HG02678 (cell line): ENCODE results near the gene ATXN2L.
"Not testable (repeated sequence)": the region's sequence is repeated elsewhere in the genome, so short reads cannot be mapped to it uniquely, and the experiment has no call there.

Experiments
- ATAC-seq: cut with Tn5 transposase; IDR thresholded peaks from one replicate; pipeline ENCODE4 v1.9.1; 2021; ENCODE audit warnings: mild to moderate bottlenecking, moderate library complexity; ENCODE audit not compliant: unreplicated experiment

The ATXN2L gene

DNA sequence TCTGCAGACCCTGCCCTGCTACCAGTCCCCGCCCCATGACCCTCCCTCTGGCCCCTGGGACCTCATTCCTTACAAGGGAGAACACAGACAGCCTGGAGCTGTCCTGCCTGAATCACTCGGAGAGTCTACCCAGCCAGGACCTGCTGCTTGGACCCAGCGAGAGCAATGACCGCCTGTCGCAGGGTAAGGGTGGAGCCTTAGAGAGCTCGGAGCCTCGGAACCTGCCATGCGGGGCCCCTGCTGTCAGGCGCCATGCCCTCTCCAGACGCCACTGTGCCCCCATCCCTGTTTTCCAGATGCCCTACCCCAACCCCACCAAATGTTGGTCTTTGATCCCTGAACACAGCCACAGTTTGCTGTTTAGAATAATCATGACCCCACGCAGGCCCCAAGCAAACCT lies 46.4 kb downstream of the ATXN2L start:
- no peak for ATAC-seq

DNA sequence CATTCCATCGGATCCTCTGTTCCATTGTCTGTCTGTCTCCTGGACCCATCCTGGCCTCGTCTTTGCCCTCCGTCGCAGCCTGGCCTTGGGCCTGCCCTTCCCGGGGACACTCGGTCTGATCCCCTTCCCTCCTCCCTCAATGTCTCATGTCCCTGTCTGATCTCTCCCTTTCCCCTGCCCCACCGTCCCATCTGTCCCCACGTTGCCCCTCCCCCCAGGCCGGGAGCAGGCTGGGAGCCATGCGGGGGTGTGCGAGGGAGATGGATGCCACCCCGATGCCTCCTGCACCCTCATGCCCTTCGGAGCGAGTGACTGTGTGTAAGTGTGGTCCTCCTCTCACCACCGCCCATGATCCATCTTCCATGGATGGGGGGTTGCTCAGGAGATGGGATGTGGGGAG lies 50.2 kb downstream of the ATXN2L start:
- ATAC-seq: no peak

DNA sequence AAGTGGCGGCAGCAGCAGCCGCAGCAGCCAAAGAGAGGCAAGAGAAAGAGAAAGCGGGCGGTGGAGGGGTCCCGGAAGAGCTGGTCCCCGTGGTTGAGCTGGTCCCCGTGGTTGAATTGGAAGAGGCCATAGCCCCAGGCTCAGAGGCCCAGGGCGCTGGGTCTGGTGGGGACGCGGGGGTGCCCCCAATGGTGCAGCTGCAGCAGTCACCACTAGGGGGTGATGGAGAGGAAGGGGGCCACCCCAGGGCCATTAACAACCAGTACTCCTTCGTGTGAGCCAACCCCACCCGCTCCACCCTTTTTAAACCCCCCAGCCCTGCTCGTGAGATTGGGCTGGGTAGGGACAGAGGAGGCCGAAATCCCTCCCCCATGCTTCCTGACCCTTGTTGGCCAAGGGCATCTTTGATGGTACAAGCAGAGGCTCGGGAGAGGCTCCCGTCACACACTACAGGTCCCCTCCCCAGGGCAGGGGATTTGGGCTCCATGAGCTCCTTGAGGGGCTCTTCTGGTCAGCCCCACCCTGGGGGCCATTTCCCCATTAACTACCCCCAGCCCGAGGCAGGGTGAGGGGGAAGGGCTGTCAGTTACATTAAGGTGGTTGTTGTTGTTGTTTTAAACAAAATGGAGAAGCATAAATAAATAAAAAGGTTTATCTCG lies 50.9 kb downstream of the ATXN2L start:
- ATAC-seq: no peak

DNA sequence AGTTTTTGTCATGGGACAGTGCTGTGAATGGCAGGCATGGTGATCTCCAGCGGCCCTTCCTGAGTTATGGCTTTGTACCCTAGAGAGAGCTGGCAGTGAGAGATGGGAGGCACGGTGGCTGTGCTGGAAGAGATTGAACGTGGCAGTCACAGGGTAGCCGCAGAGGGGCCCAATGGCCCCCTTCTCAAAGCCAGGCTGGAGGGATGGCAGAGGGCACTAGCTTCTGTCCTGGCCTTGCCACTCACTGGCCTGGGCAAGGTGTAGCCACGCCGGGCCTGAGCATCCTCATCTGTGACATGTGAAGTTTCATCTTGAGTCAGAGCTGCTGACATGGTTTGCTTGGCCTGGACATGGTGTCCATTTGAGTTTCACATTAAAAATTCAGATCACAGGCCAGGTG lies 51.6 kb downstream of the ATXN2L start:
- ATAC-seq: no peak

DNA sequence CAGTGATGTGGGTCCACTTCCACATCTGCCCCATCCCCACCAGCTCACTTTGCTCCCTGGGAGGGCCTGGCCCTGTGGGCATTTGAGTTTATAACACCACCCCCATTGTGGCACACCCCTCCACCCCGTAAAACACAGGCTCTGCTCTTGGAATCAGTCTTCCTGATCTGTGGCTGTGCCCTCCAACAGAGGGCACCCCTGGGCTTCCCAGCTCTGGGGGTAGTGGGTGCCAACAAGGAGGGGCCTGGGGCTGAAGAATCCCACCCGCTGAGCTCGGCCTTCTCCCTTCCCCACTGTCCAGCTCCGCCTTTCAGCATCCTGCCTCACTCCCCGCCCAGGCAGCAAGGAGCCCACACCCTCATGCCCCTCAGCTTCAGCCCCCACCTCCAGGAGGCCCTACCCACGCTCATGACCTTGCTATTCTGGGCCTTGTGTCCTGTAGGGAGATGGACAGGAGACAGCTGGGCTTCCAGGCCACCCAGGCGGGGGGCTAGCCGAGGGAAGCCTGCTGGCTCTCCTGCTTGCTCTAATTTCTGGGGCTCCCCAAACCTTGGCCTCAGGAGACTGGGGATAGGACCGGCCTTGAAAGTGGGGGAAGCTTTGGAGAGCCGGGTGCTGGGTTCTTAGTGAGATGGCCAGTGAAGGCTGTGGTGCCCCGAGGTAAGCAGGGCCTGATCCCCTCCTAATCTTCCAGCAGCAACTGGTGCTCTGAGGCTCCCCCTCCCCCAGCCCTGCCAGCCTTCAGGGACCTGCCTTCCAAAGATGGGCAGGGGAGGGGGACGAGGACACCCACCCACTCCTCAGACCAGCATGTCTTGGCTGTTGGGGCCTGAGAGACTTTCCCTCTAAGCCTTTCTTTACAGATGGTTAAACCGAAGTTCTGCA lies 52.6 kb downstream of the ATXN2L start:
- no peak for ATAC-seq

DNA sequence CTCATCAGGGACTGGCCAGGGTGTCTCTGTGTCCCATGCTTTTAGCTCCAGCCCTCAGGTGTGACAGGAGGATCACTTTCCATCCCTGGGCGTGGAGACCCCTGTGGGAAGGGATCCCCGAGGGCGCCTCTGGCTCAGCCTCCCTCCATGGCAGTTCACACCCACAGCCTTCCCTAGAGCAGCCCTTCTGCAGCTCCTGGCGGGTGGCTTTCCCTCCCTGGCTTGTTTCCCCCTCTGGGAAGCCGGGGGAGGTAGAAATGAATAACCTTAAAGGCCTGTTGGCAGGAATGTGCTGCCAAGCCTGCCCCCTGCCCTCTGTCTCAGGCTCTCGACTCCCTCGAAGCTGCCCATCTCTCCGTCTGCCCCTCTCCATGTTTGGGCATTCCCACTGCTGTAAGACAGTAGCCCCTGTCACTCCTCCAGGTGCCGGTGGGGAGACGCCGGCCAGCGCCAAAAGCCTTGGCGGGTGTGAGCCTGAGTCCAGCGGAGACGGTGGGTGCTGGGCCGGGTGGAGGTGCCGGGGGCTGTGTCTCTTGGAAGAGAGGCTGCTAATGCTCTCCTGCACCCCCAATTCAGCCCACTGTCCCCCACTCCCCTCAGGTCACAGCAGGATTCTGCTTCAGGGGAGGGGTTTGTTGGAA lies 53.3 kb downstream of the ATXN2L start:
- ATAC-seq: no peak

DNA sequence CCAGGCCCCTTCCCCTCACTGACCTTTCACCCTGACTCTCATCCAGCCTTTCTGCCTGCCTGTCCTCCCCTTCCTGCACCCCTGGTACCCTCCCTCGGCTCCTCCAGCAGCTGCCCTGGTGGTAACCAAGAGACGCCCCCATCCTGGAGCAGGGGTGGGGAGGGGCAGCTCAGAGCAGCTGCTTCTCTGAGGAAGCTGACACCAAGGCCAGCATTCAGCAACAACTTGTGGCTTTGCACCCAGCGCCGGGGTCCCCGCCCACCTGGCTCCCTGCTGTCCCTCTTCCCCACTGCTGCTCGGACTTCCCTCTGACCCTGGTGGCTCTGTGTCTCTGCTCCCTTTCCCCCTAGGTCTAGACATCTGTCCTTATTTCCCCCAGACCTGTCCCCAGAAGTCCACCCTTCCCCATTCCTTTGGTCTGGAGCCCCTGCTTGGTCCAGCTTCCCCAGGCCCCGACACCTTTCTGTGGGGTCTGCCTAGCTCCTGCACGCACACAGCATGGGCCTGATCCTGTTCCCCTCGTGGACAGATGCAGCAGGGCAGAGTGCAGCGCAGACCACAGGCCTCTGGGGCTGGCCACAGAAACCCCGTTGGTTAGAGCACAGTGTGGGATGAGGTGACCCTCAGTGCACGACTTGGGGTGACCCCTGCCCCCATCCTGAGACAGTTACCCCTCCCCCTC lies 54.3 kb downstream of the ATXN2L start:
- no peak for ATAC-seq

DNA sequence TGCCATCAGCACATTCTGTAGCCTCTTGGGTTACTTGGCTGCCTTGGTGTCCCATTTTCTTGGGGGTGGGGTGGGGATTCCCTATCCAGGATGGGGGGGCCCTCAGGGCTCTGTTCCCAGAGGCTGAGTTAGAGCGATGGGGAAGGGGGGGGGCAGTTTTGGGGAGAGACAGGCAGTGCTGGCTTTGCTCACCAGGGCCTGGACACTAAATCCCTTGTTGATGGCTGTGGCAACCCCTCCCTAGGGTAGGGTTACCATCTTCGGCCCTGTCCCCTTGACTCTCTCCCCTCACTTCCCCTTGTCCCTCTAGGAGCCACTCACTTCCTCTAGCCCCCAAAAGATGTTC lies 54.8 kb downstream of the ATXN2L start:
- no peak for ATAC-seq

DNA sequence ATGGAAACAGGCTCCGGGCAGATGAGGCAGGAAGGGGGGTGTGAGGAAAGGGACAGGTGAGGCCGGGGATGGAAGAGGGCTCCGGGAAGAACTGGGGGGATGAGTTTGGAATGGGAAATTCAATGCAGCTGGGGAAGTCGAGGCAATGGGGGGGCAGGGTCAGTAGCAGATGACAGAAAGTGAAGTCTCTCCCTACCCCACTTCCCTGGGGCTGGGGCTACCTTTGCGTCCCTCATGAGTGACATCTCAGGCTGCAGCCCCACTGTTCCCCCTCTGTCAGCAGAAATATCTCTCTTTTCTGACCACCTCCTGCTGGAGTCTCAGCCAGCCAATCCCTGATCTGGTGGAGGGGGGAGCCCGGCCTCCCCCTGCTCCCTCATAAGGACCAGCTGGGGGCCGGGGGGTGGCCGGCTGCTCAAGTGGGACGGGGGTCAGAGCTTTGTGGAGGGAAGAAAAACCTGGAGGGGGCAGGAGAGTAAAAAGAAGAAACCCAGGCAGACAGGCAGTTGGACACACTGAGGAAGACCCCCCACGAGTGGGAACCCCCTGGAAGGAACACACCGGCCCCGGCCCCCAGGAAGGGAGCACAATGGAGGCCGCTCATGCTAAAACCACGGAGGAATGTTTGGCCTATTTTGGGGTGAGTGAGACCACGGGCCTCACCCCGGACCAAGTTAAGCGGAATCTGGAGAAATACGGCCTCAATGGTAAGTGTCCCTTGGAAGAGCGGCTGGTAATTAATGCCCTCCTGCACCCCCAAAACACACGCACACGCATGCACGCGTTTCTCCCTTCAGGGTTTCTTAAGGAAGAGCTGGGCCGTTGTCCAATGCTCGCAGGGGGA lies 55.5 kb downstream of the ATXN2L start, which contains the start of gene ATP2A1:
Gene ATP2A1, plus strand, starts transcription at position 406 of the 844 bp plus-strand sequence. Its CDS starts 184 bp downstream, at position 590.
- no peak for ATAC-seq

DNA sequence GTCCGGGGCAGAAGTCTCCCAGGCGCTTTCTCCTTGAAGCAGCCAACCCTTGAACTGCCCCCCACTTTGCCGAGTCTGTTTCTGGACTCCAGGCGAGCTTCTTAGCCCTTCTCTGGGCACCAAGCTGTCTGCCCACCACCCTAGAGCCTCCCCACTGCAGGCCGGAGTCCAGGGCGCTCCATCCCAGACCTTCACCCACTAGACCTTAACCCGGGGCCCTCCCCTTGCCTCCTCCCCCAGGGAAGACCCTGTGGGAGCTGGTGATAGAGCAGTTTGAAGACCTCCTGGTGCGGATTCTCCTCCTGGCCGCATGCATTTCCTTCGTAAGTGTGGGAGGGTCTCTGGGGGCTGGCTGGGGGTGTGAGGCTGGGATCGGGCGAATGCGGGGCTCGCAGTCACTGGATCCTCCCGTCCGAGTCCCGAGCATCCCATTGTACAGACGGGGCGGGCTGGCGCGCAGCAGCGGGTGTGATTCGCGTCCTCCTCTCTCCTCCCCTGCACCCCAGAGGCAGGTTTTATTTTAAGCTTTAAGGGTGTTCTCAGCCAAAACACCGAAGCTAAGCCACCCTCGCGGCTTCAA lies 56.6 kb downstream of the ATXN2L start:
- peak; percentile 34 for ATAC-seq

DNA sequence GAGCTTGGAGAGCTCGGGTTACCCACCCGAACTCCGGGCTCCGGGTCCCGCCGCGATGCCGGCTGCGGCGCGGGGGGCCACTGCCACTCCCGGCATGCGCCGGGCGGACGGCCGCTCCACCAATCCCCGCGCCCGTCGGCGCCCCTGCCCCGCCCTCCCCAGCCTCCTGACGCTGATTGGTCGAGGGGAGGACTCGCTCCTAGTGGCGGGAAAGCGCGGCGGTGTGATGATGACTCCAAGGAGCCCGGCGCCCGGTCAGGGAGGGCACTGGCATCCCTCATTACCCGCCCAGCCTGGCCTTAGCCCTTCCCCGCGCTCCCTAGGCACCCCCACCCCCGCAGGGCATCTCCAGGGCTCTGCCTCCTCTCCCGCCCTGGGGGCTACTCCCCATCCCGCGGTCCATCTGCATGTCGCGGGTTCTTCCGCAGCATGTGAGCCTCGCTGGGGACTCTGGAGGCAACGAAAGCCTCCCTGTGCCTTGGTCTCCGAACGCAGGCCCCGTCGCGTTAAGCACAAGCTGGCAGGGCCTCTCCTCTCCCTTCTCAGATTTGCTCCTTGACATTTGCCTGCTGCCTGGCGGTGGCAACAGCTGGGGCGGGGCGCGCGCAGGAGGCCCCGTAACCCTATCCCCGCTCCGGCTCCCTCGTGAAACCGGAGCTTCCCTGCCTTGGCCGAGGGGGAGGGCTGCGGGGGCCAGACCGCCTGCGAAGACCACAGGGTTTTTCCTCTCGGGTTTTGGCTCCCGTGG lies 57.2 kb downstream of the ATXN2L start:
- peak; percentile 86 for ATAC-seq

DNA sequence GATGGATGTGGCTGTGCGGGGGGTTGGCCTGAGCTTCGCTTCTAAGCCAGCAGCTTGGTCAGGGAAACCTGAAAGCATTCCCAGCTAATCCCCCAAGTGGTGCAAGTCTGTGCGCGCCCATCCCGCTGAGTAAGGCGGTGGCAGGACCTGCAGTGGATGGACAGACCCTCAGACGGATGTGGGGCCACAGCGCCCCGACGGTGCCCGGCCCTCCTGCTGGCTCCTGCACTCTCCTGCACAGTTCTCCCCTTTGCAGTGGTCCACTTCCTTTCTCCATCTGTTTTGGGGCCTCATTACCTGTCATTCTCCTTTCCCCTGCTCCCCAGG lies 57.8 kb downstream of the ATXN2L start:
- no peak for ATAC-seq

DNA sequence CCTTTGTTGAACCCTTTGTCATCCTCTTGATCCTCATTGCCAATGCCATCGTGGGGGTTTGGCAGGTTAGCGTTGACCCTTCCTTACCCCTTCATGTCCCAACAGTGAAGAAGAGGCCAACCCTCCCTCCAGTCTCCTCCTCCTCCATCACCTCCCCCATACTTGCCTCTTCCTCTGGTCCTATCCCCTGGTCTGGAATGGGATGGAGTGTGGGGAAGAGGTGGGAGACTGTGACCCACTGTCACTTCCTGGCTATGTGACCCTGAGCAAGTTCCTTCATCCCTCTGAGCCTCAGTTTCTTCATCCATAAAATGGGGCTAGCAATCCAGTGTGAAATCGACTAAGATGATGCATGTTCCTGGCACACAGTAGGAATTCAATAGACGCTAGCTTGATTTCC lies 58.2 kb downstream of the ATXN2L start:
- ATAC-seq: no peak

DNA sequence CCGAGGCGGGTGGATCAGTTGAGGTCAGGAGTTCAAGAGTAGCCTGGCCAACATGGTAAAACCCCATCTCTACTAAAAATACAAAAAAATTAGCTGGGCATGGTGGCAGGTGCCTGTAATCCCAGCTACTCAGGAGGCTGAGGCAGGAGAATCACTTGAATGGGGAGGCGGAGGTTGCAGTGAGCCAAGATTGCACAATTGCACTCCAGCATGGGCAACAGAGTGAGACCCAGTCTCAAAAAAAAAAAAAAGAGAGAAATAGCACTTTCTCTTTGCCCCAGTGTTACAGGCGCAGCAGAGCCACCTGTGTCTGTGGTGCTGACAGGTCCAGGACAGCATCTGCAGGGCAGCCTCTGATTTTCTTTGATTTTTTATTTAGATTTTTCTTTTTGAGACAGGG lies 58.8 kb downstream of the ATXN2L start:
- not testable (repeated sequence) for ATAC-seq

DNA sequence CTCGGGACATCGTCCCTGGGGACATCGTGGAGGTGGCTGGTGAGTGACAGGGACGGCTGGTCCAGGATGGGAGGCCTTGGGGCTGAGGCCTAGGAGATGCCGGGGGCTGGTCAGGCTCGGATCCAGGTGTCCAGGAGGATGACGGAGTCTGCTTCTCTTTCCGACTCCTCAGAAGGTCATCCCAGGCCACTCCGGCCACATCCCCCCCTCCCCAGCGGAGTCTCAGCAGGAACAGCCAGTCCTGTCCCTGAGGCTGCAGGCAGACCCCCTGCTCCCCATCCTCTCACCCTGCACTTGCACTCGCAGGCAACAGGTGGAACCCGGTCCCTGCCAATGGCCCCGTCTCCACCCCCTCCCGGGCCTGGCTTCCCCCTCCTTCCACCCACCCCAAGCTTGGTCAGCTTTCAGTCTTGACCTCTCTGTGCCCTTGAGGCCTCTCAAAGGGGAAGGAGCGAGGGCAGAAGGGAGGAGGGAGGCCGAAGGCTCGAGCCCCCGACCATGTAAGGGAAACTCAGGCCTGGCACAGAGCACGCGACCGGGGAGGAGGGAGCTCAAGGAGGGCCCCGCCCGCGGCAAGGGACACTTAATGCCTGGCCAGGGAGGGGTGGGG lies 59.9 kb downstream of the ATXN2L start:
- ATAC-seq: no peak

DNA sequence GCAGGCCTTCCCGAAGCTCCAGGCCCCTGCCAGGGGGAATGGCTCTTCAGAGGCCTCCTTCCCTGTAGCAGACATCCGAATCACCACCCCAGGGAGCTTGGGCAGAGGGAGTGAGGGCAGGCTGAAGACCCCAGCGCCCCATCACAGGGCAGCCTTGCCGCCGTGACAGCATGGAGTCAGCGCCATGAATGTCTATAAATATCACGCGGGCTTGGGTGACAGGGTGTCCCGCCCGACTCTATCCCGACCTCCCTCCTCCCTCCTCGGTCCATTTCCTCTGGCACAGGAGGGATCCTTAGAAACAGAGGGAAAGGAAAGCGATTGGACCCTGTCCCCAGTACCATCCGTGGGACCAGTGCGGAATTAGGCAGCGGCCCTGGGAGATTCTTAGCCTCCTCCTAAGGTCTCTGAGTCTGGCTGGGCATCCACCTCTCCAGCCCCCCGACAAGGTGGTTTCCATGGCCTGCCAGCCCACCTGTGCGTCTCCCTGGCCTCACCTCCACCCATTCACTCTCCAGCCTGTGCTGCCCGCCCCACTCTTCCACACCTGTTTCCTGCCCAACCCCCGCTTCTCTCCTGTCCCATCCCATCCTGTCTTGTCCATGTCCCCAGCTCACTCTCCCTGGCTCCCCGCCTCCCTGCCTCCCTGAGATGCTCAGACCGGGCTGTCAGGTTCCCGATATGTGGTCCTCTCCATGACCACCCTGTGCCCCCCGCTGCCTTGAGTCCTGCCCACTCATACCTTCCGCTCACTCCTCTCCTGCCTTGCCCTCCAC lies 60.6 kb downstream of the ATXN2L start:
- no peak for ATAC-seq

DNA sequence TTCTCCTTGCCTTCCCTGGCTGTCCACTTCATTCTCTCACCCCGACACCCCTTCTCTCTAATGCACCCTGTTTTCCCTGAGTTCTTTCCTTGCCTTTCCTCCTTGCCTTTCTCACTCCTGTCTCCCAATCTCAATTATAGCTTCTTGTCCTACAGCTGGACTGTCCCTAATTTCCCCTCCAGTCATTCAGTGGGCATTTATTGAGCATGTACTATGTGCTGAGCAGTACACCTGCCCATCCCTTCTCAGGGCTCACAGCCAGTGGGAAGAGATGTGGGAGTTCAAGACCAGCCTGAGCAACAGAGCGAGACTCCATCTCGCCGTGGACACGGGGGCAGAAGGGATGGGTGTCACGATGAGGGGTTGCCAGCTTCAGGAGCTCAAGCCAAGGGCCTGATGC lies 61.2 kb downstream of the ATXN2L start:
- ATAC-seq: no peak
